Activated CD4-positive, alpha-beta T cell treated with anti-CD3 and anti-CD28 coated beads for 36 hours (primary cell): ENCODE measurements around the gene AP5Z1. TPM values are rescaled to one million over a fixed set of nuclear protein-coding genes. Genes with fewer than 3 reads are reported as not detected.

Experiments used
- ATAC-seq: fragments of 200-7000 bp; cut with Tn5 transposase; one replicate; pipeline ENCODE4 v1.10.0; 2021; ENCODE audit warnings: mild to moderate bottlenecking, moderate library complexity
- CTCF ChIA-PET: fragments of 350-600 bp; sonication (Branson Sonifier 250); formaldehyde crosslinking; loops from one replicate; lab custom pipeline; 2021; ENCODE audit warnings: antibody characterized with exemption; lab: Charles Lee
- POLR2A ChIA-PET: fragments of 350-600 bp; sonication (Branson Sonifier 250); formaldehyde crosslinking; loops from one replicate; lab custom pipeline; 2021; ENCODE audit warnings: antibody characterized with exemption, inconsistent platforms; lab: Charles Lee
- DNase-seq: peaks from one replicate; pipeline ENCODE4 v3.0.0-alpha.2; 2020
- H3K27ac Mint-ChIP-seq: one replicate; pipeline ENCODE4 v1.8.0; 2021; ENCODE audit warnings: mixed read lengths
- H3K27me3 Mint-ChIP-seq: one replicate; pipeline ENCODE4 v1.8.0; 2021; ENCODE audit warnings: mixed read lengths
- H3K36me3 Mint-ChIP-seq: one replicate; pipeline ENCODE4 v1.8.0; 2021; ENCODE audit warnings: low read depth, mixed read lengths
- H3K4me1 Mint-ChIP-seq: one replicate; pipeline ENCODE4 v1.8.0; 2021; ENCODE audit warnings: mixed read lengths
- H3K4me3 Mint-ChIP-seq: one replicate; pipeline ENCODE4 v1.8.0; 2021; ENCODE audit warnings: mild to moderate bottlenecking, moderate library complexity, mixed read lengths
- H3K9me3 Mint-ChIP-seq: one replicate; pipeline ENCODE4 v1.8.0; 2021; ENCODE audit warnings: low read depth, mixed read lengths
- intact Hi-C, 2 experiments: fragments of 100-400 bp; cut with DNase I in 1 of 2; cut with micrococcal nuclease in 1 of 2; formaldehyde crosslinking; loops; one replicate each; pipeline versions ENCODE4 v1.14.2 to v1.15.1; 2022 to 2024; cut with DNase I, micrococcal nuclease
- total RNA-seq, 2 experiments: library from RNA; stranded (reverse); gene quantifications; one replicate each; pipeline ENCODE4 v1.2.3, GENCODE V29; 2021

AP5Z1 gene
- total RNA-seq, 2 experiments from 2014 or later, result 21.0 to 26.4 TPM

- intact Hi-C loops, result loop anchor here in 1 of 2 experiments (5.0 kb wide), 1 partner anchor 105 kb away; no protein-coding TSS in a partner anchor
- ChIA-PET CTCF (interaction anchor here (0.8 to 1.9 kb wide), 4 partner anchors 21 to 105 kb away, joined by 3 to 5 read pairs (median 3); no protein-coding TSS in a partner anchor), POLR2A (interaction anchor here (0.9 kb wide), 1 partner anchor 28 kb away, joined by 3 read pairs; the partner anchor contains the start of gene AP5Z1)
- H3K4me1 Mint-ChIP-seq, result peaks cover 61% of the 10 kb centered on the region
- H3K9me3 Mint-ChIP-seq, result no peaks in the 10 kb centered on the region
- ATAC-seq, result no peak
- DNase-seq, result no peak
- no peaks in the 10 kb centered on the region for H3K27me3 Mint-ChIP-seq
- peaks cover 44% of the 10 kb centered on the region for H3K36me3 Mint-ChIP-seq
- H3K27ac Mint-ChIP-seq, result peak overlapping the region; percentile 91
- no peak overlapping the region for H3K4me3 Mint-ChIP-seq
Observed at GRCh38 chr7:4747013-4747412, 28.4 kb upstream of the AP5Z1 start.

GRCh38 chr7:4747746-4748145 lies 27.7 kb upstream of the AP5Z1 start:
- DNase-seq (no peak), ATAC-seq (no peak)
- ChIA-PET POLR2A (interaction anchor here (0.9 kb wide), 1 partner anchor 28 kb away, joined by 3 read pairs; the partner anchor contains the start of gene AP5Z1), CTCF (interaction anchor here (0.8 to 1.9 kb wide), 5 partner anchors 12 to 105 kb away, joined by 3 to 5 read pairs (median 3); no protein-coding TSS in a partner anchor)
- intact Hi-C loops, result loop anchor here in 1 of 2 experiments (5.0 kb wide), 1 partner anchor 105 kb away; no protein-coding TSS in a partner anchor
- peak overlapping the region; percentile 86 for H3K27ac Mint-ChIP-seq
- no peaks in the 10 kb centered on the region for H3K27me3 Mint-ChIP-seq
- peaks cover 36% of the 10 kb centered on the region for H3K36me3 Mint-ChIP-seq
- H3K4me1 Mint-ChIP-seq, result peaks cover 62% of the 10 kb centered on the region
- H3K9me3 Mint-ChIP-seq, result no peaks in the 10 kb centered on the region
- peak overlapping the region; percentile 6 for H3K4me3 Mint-ChIP-seq

GRCh38 chr7:4748231-4748681 lies 27.2 kb upstream of the AP5Z1 start:
- Mint-ChIP-seq H3K9me3 (no peaks in the 10 kb centered on the region), H3K36me3 (peaks cover 32% of the 10 kb centered on the region), H3K27me3 (no peaks in the 10 kb centered on the region), H3K4me3 (peak overlapping the region; percentile 6), H3K27ac (peak overlapping the region; percentile 86), H3K4me1 (peaks cover 67% of the 10 kb centered on the region)
- intact Hi-C loops, result loop anchor here in 1 of 2 experiments (5.0 kb wide), 1 partner anchor 106 kb away; no protein-coding TSS in a partner anchor
- ChIA-PET CTCF (interaction anchor here (0.5 to 1.9 kb wide), 5 partner anchors 12 to 115 kb away, joined by 3 to 5 read pairs (median 3); no protein-coding TSS in a partner anchor), POLR2A (no interaction called here)
- ATAC-seq (peak; percentile 10), DNase-seq (peak; percentile 37)

- no peak for DNase-seq
- H3K9me3 Mint-ChIP-seq, result no peaks in the 10 kb centered on the region
- intact Hi-C loops, result loop anchor here in 1 of 2 experiments (5.0 kb wide), 1 partner anchor 107 kb away; no protein-coding TSS in a partner anchor
- peaks cover 64% of the 10 kb centered on the region for H3K4me1 Mint-ChIP-seq
- no peaks in the 10 kb centered on the region for H3K27me3 Mint-ChIP-seq
- no peak for ATAC-seq
- ChIA-PET CTCF (interaction anchor here (0.6 to 1.3 kb wide), 4 partner anchors 13 to 104 kb away, joined by 3 read pairs; no protein-coding TSS in a partner anchor), POLR2A (no interaction called here)
- peaks cover 22% of the 10 kb centered on the region for H3K36me3 Mint-ChIP-seq
- H3K4me3 Mint-ChIP-seq, result no peak overlapping the region
- peak overlapping the region; percentile 86 for H3K27ac Mint-ChIP-seq
Observed at GRCh38 chr7:4749363-4749762, 26.1 kb upstream of the AP5Z1 start.

GRCh38 chr7:4749798-4750197 lies 25.6 kb upstream of the AP5Z1 start:
- Mint-ChIP-seq H3K27ac (no peak overlapping the region), H3K4me1 (peaks cover 60% of the 10 kb centered on the region), H3K9me3 (no peaks in the 10 kb centered on the region), H3K36me3 (peaks cover 24% of the 10 kb centered on the region), H3K4me3 (no peak overlapping the region), H3K27me3 (no peaks in the 10 kb centered on the region)
- POLR2A ChIA-PET, result no interaction called here
- intact Hi-C loops, result loop anchor here in 1 of 2 experiments (5.0 kb wide), 1 partner anchor 107 kb away; no protein-coding TSS in a partner anchor
- DNase-seq (no peak), ATAC-seq (no peak)
- CTCF ChIA-PET, result interaction anchor here (0.6 to 1.3 kb wide), 2 partner anchors 25 to 105 kb away, joined by 3 read pairs; no protein-coding TSS in a partner anchor

- H3K9me3 Mint-ChIP-seq, result no peaks in the 10 kb centered on the region
- no peak for ATAC-seq
- peaks cover 23% of the 10 kb centered on the region for H3K36me3 Mint-ChIP-seq
- no peak overlapping the region for H3K4me3 Mint-ChIP-seq
- H3K27ac Mint-ChIP-seq, result no peak overlapping the region
- no peaks in the 10 kb centered on the region for H3K27me3 Mint-ChIP-seq
- H3K4me1 Mint-ChIP-seq, result peaks cover 44% of the 10 kb centered on the region
- intact Hi-C loops, result no loop called here
- ChIA-PET POLR2A (no interaction called here), CTCF (interaction anchor here (1.0 to 1.5 kb wide), 2 partner anchors 70 to 139 kb away, joined by 3 read pairs; partner anchors contain the start of gene FOXK1)
- DNase-seq, result no peak
Observed at GRCh38 chr7:4751398-4751947, 23.9 kb upstream of the AP5Z1 start.

GRCh38 chr7:4753598-4754432 lies 21.6 kb upstream of the AP5Z1 start:
- Mint-ChIP-seq H3K27me3 (no peaks in the 10 kb centered on the region), H3K36me3 (peaks cover 12% of the 10 kb centered on the region), H3K9me3 (no peaks in the 10 kb centered on the region), H3K4me3 (no peak overlapping the region), H3K4me1 (peaks cover 22% of the 10 kb centered on the region), H3K27ac (no peak overlapping the region)
- ChIA-PET CTCF (interaction anchor here (0.5 to 2.1 kb wide), 3 partner anchors 53 to 140 kb away, joined by 3 to 5 read pairs (median 3); no protein-coding TSS in a partner anchor), POLR2A (no interaction called here)
- ATAC-seq, result peak; percentile 97
- intact Hi-C loops, result loop anchor here (1.0 kb wide), 2 partner anchors 113 to 143 kb away; no protein-coding TSS in a partner anchor
- DNase-seq, result peak; percentile 94

GRCh38 chr7:4754433-4755010 lies 20.9 kb upstream of the AP5Z1 start:
- H3K4me3 Mint-ChIP-seq, result no peak overlapping the region
- CTCF ChIA-PET, result interaction anchor here (0.5 to 2.1 kb wide), 8 partner anchors 9 to 141 kb away, joined by 3 to 5 read pairs (median 3); partner anchors contain the start of gene AP5Z1
- H3K36me3 Mint-ChIP-seq, result peaks cover 14% of the 10 kb centered on the region
- no peak overlapping the region for H3K27ac Mint-ChIP-seq
- H3K9me3 Mint-ChIP-seq, result no peaks in the 10 kb centered on the region
- H3K4me1 Mint-ChIP-seq, result peaks cover 18% of the 10 kb centered on the region
- DNase-seq, result no peak
- POLR2A ChIA-PET, result no interaction called here
- ATAC-seq, result no peak
- no peaks in the 10 kb centered on the region for H3K27me3 Mint-ChIP-seq
- intact Hi-C loops, result loop anchor here (1.0 kb wide), 2 partner anchors 113 to 143 kb away; no protein-coding TSS in a partner anchor

- H3K9me3 Mint-ChIP-seq, result no peaks in the 10 kb centered on the region
- no peak for ATAC-seq
- POLR2A ChIA-PET, result no interaction called here
Observed at GRCh38 chr7:4755045-4755444, 20.4 kb upstream of the AP5Z1 start.

GRCh38 chr7:4758111-4758510 lies 17.3 kb upstream of the AP5Z1 start:
- no peaks in the 10 kb centered on the region for H3K27me3 Mint-ChIP-seq
- ChIA-PET POLR2A (no interaction called here), CTCF (interaction anchor here (1.3 kb wide), 1 partner anchor 18 kb away, joined by 3 read pairs; no protein-coding TSS in a partner anchor)
- DNase-seq (no peak), ATAC-seq (no peak)
- H3K4me1 Mint-ChIP-seq, result peaks cover 8% of the 10 kb centered on the region
- no peak overlapping the region for H3K4me3 Mint-ChIP-seq
- H3K9me3 Mint-ChIP-seq, result no peaks in the 10 kb centered on the region
- intact Hi-C loops, result no loop called here
- H3K27ac Mint-ChIP-seq, result no peak overlapping the region
- peaks cover 30% of the 10 kb centered on the region for H3K36me3 Mint-ChIP-seq

More at GRCh38 chr7:4755045-4755444, 20.4 kb upstream of the AP5Z1 start:
- Mint-ChIP-seq H3K27ac (no peak overlapping the region), H3K4me1 (peaks cover 18% of the 10 kb centered on the region), H3K4me3 (no peak overlapping the region), H3K27me3 (no peaks in the 10 kb centered on the region), H3K36me3 (peaks cover 19% of the 10 kb centered on the region)
- DNase-seq, result no peak
- CTCF ChIA-PET, result interaction anchor here (0.6 to 1.1 kb wide), 6 partner anchors 9 to 104 kb away, joined by 3 to 4 read pairs (median 3); partner anchors contain the start of gene AP5Z1
- intact Hi-C loops, result no loop called here
